ENCODE results near the gene DLX6. TPM values are rescaled to one million over a fixed set of nuclear protein-coding genes. Genes with fewer than 3 reads are reported as not detected.

The DLX6 gene
- total RNA-seq, 1 donor, result 1.1 TPM

GRCh38 chr7:97011536-97012364 is 6.4 kb downstream of the DLX6 start:
- Histone ChIP-seq H3K27me3 (ENCODE audit: insufficient read depth, low read length) (peaks cover 9% of the 10 kb centered on the region), H2AFZ (ENCODE audit: low read length) (no peak overlapping the region), H3K79me2 (ENCODE audit: insufficient read depth, low read length) (peaks cover 5% of the 10 kb centered on the region), H3K36me3 (ENCODE audit: insufficient read depth, low read length) (no peaks in the 10 kb centered on the region), H3K27ac (ENCODE audit: low read depth, low read length) (no peak overlapping the region), H3K9me3 (ENCODE audit: low read depth, low read length) (no peaks in the 10 kb centered on the region), H4K20me1 (ENCODE audit: insufficient read depth, low read length) (no peaks in the 10 kb centered on the region), H3K4me2 (ENCODE audit: insufficient read depth, low read length) (no peak overlapping the region), H3K4me1 (ENCODE audit: insufficient read depth, low read length) (peaks cover 13% of the 10 kb centered on the region), H3K4me3 (ENCODE audit: insufficient read depth, low read length) (no peak overlapping the region)
- TF ChIP-seq, protein P1, sequence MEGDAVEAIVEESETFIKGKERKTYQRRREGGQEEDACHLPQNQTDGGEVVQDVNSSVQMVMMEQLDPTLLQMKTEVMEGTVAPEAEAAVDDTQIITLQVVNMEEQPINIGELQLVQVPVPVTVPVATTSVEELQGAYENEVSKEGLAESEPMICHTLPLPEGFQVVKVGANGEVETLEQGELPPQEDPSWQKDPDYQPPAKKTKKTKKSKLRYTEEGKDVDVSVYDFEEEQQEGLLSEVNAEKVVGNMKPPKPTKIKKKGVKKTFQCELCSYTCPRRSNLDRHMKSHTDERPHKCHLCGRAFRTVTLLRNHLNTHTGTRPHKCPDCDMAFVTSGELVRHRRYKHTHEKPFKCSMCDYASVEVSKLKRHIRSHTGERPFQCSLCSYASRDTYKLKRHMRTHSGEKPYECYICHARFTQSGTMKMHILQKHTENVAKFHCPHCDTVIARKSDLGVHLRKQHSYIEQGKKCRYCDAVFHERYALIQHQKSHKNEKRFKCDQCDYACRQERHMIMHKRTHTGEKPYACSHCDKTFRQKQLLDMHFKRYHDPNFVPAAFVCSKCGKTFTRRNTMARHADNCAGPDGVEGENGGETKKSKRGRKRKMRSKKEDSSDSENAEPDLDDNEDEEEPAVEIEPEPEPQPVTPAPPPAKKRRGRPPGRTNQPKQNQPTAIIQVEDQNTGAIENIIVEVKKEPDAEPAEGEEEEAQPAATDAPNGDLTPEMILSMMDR (IDR thresholded peaks at IDR 0.05; ENCODE audit: extremely low read depth, low read depth, low read length), result no peak
- DNase-seq (ENCODE audit: insufficient read length, low spot score, missing footprints), result no peak

DNA sequence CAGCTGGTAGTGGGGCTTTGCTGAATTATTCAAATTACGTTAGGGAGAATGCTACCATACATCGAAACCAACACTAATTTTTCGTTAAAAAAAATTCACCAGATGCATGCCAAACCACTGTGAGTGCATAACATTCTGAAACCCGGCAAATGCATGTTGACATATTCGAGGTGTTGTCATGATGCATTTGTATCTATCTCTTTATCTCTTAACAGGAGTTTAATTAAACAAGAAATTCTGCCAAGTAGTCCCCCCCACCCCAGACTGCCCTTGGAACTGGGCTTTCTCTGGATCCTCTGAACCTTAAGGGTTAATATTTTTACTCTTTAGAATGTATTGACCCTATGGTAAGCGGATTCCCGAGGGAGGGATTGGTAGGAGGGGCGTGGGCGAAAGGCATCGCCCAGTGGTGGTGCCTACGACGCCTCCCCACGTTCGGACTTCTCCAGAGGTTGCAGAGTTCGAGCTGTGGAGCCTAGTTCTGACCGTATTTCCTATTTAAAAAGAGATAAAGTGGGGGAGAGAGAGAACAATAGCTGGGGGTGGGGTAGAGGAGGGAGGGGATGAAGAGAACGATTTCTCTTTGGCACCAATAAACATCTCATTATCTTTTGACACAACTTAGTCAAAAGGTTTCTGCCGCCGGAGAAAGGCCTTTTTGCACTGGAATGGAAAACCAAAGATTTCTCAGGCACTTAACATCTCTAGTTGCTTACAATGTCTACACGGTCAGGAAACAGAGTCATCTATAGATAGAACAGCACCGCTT is 7.2 kb downstream of the DLX6 start:
- TF ChIP-seq, protein P1 (IDR thresholded peaks at IDR 0.05; ENCODE audit: extremely low read depth, low read depth, low read length), result no peak
- no peaks in the 10 kb centered on the region for H3K79me2 ChIP-seq (ENCODE audit: insufficient read depth, low read length)
- DNase-seq (ENCODE audit: insufficient read length, low spot score, missing footprints), result no peak
- peaks cover 16% of the 10 kb centered on the region for H3K4me1 ChIP-seq (ENCODE audit: insufficient read depth, low read length)
- H4K20me1 ChIP-seq (ENCODE audit: insufficient read depth, low read length), result no peaks in the 10 kb centered on the region
- H3K4me2 ChIP-seq (ENCODE audit: insufficient read depth, low read length), result no peak overlapping the region
- no peak overlapping the region for H3K27ac ChIP-seq (ENCODE audit: low read depth, low read length)
- peaks cover 9% of the 10 kb centered on the region for H3K27me3 ChIP-seq (ENCODE audit: insufficient read depth, low read length)
- no peak overlapping the region for H2AFZ ChIP-seq (ENCODE audit: low read length)
- H3K4me3 ChIP-seq (ENCODE audit: insufficient read depth, low read length), result no peak overlapping the region
- no peaks in the 10 kb centered on the region for H3K9me3 ChIP-seq (ENCODE audit: low read depth, low read length)
- no peaks in the 10 kb centered on the region for H3K36me3 ChIP-seq (ENCODE audit: insufficient read depth, low read length)

DNA sequence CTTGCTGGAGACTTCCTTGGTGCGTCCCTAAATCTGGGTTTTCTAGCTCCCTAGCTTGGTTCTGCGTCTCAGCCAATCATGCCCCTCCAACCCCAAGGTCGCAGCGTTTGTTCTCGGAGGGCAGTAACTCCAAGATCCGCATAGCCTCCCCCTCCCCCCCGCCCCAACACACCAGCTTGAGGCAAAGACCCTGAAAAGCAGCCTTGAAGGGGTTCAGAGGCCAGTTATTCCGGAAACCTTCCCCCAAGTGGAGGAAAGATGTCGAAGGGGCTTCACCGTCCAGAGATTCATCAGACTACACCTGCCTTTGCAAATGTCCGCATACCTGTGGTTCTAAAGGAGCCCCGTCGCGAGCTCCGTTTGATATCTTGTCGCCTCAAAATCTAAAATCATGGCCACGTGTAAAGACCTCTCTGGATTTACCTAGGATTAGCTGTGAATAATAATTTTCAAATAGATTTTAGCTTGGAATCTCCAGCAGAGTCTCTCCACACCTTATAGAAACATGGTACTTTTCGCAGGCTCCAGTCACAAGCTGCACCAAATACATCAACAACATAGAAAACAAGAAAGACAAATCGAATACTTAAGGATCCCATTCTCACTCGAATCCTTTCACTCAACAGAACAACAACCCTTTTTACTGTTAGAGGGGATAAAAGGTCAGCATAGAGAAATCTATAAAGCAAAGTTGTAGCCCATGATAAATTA is 7.9 kb downstream of the DLX6 start:
- H3K4me2 ChIP-seq (ENCODE audit: insufficient read depth, low read length), result no peak overlapping the region
- peaks cover 9% of the 10 kb centered on the region for H3K27me3 ChIP-seq (ENCODE audit: insufficient read depth, low read length)
- no peak for DNase-seq (ENCODE audit: insufficient read length, low spot score, missing footprints)

More for the DNA sequence above, 7.9 kb downstream of the DLX6 start:
- no peaks in the 10 kb centered on the region for H3K9me3 ChIP-seq (ENCODE audit: low read depth, low read length)
- H3K79me2 ChIP-seq (ENCODE audit: insufficient read depth, low read length), result no peaks in the 10 kb centered on the region
- no peak overlapping the region for H3K4me3 ChIP-seq (ENCODE audit: insufficient read depth, low read length)
- H4K20me1 ChIP-seq (ENCODE audit: insufficient read depth, low read length), result no peaks in the 10 kb centered on the region
- H2AFZ ChIP-seq (ENCODE audit: low read length), result no peak overlapping the region
- peaks cover 21% of the 10 kb centered on the region for H3K4me1 ChIP-seq (ENCODE audit: insufficient read depth, low read length)
- no peaks in the 10 kb centered on the region for H3K36me3 ChIP-seq (ENCODE audit: insufficient read depth, low read length)
- TF ChIP-seq, protein P1 (IDR thresholded peaks at IDR 0.05; ENCODE audit: extremely low read depth, low read depth, low read length), result no peak
- no peak overlapping the region for H3K27ac ChIP-seq (ENCODE audit: low read depth, low read length)

Data from osteoblast (primary cell).